Type B pancreatic cell (in vitro differentiated cells): Measurements from ENCODE around the gene IFI44. TPM values are rescaled to one million over a fixed set of nuclear protein-coding genes. Genes with fewer than 3 reads are reported as not detected.

Experiments used
- DNase-seq: peaks from one replicate; pipeline ENCODE4 v3.0.0; 2021; ENCODE audit warnings: mixed read lengths; ENCODE audit not compliant: unreplicated experiment; ENCODE audit errors: extremely low spot score
- H3K27ac Mint-ChIP-seq: 2 replicates; pipeline ENCODE4 v1.8.0; 2021; ENCODE audit warnings: mild to moderate bottlenecking, mixed read lengths
- H3K27me3 Mint-ChIP-seq: 2 replicates; pipeline ENCODE4 v1.8.0; 2021; ENCODE audit warnings: mixed read lengths
- H3K36me3 Mint-ChIP-seq: 2 replicates; pipeline ENCODE4 v1.8.0; 2021; ENCODE audit warnings: mixed read lengths
- H3K4me1 Mint-ChIP-seq: one replicate; pipeline ENCODE4 v1.8.0; 2021; ENCODE audit warnings: mixed read lengths; ENCODE audit not compliant: unreplicated experiment
- H3K4me3 Mint-ChIP-seq: 2 replicates; pipeline ENCODE4 v1.8.0; 2021; ENCODE audit warnings: mild to moderate bottlenecking, mixed read lengths
- H3K9me3 Mint-ChIP-seq: 2 replicates; pipeline ENCODE4 v1.8.0; 2021; ENCODE audit warnings: mixed read lengths
- total RNA-seq: library from RNA; stranded (reverse); gene quantifications from 2 replicates; pipeline ENCODE4 v1.2.1, GENCODE V29; 2021; ENCODE audit warnings: low replicate concordance
- TF ChIP-seq, protein P1 (sequence below): fragments of 200-600 bp; sonication (generic); conservative IDR thresholded peaks from 2 replicates; pipeline ENCODE4 v1.5.0; 2021; ENCODE audit warnings: antibody characterized with exemption, mild to moderate bottlenecking

Gene IFI44
- total RNA-seq, 1 donor from 2014 or later, result 4.8 TPM

DNA sequence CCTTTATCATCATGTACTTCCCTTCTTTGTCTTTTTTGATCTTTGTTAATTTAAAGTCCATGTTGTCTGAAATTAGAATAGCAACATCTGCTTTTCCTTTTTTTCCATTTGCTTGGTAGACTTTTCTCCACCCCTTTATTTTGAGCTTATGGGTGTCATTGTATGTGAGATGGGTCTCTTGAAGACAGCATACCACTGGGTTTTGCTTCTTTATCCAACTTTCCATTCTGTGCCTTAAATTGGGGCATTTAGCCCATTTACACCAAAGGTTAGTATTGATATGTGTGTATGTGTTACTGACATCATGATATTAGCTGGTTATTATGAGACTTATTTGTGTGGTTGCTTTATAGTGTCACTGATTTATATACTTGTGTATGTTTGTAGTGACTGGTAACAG is 50.2 kb downstream of the IFI44 start:
- H3K27me3 Mint-ChIP-seq, result no peaks in the 10 kb centered on the region
- TF ChIP-seq, protein P1, sequence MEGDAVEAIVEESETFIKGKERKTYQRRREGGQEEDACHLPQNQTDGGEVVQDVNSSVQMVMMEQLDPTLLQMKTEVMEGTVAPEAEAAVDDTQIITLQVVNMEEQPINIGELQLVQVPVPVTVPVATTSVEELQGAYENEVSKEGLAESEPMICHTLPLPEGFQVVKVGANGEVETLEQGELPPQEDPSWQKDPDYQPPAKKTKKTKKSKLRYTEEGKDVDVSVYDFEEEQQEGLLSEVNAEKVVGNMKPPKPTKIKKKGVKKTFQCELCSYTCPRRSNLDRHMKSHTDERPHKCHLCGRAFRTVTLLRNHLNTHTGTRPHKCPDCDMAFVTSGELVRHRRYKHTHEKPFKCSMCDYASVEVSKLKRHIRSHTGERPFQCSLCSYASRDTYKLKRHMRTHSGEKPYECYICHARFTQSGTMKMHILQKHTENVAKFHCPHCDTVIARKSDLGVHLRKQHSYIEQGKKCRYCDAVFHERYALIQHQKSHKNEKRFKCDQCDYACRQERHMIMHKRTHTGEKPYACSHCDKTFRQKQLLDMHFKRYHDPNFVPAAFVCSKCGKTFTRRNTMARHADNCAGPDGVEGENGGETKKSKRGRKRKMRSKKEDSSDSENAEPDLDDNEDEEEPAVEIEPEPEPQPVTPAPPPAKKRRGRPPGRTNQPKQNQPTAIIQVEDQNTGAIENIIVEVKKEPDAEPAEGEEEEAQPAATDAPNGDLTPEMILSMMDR, result no peak
- no peak overlapping the region for H3K27ac Mint-ChIP-seq
- H3K36me3 Mint-ChIP-seq, result no peaks in the 10 kb centered on the region
- no peak for DNase-seq
- no peak overlapping the region for H3K4me3 Mint-ChIP-seq
- H3K4me1 Mint-ChIP-seq, result no peaks in the 10 kb centered on the region
- peaks cover 18% of the 10 kb centered on the region for H3K9me3 Mint-ChIP-seq

DNA sequence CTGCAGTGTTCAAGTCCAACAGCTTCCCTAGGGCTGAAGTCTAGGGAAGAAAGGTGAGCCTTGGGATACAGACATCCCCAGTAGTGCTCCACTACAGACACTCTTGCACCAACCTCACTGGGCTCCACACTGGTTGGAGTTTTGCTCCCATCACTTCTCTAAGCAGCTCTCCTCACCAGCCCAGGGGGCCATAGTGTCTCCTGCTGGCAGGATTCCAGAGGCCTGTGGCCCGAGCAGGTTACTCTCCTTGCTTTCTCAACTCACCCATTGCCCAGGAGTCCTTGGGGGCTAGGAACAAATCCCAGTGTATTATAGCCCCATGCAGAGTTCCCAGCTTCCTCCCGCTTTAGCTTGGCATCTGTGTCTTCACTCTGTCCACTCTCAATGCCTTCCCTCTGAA is 52.8 kb downstream of the IFI44 start:
- no peak overlapping the region for H3K27ac Mint-ChIP-seq
- H3K27me3 Mint-ChIP-seq, result peaks cover 3% of the 10 kb centered on the region
- H3K4me1 Mint-ChIP-seq, result no peaks in the 10 kb centered on the region
- H3K4me3 Mint-ChIP-seq, result no peak overlapping the region
- TF ChIP-seq, protein P1, result no peak
- DNase-seq, result no peak
- H3K36me3 Mint-ChIP-seq, result no peaks in the 10 kb centered on the region
- peaks cover 9% of the 10 kb centered on the region for H3K9me3 Mint-ChIP-seq

DNA sequence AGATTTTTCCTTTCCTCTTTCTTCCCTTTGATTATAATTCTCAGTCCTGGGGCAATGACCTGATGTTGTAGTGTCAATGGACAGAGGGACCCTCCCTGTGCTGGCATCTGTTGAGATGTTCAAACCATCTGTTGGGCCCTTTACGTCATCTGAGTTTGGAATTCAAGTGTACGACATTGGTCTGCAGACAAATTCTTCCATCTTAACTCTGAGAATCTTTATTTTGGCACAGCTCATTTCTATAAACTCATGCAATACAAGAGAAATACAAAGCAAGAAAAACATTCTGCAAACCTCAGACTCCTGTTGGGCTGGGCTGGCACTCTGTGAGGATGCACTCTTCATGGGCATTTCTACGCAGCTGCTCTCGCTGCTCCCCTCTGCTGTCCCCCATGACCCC is 54.2 kb downstream of the IFI44 start:
- TF ChIP-seq, protein P1, result no peak
- H3K27me3 Mint-ChIP-seq, result peaks cover 3% of the 10 kb centered on the region
- H3K4me3 Mint-ChIP-seq, result no peak overlapping the region
- no peaks in the 10 kb centered on the region for H3K36me3 Mint-ChIP-seq
- no peak for DNase-seq
- H3K27ac Mint-ChIP-seq, result no peak overlapping the region
- H3K4me1 Mint-ChIP-seq, result no peaks in the 10 kb centered on the region
- H3K9me3 Mint-ChIP-seq, result peaks cover 6% of the 10 kb centered on the region

DNA sequence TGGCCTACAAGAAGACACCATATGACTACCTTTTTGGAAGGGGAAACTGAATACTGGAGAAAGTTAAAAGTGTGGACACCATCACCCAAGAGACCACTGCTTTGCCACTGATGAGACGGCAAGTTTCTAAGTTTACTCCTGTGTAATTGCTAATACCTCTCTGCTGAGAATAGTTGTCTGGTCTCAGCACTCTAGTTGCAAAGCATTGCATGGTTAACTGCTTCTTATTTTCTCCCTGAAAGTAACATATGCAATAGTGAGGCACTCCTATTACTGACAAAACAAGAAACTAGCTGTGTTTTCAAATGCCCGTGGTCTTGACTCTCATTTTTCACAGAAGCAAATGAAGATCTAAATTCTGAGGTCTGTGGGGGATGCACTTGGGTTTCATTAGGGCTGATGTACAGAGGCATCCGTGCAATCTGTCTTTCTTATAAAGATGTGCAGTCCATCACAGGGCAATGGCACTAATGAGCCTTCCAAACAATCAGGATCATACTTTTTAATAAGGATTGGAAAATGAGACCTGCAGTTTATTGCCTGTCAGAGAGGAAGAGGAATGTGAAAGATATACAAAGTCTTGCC is 62.9 kb downstream of the IFI44 start:
- peaks cover 23% of the 10 kb centered on the region for H3K4me1 Mint-ChIP-seq
- H3K27me3 Mint-ChIP-seq, result no peaks in the 10 kb centered on the region
- no peak overlapping the region for H3K27ac Mint-ChIP-seq
- no peak for DNase-seq
- no peaks in the 10 kb centered on the region for H3K9me3 Mint-ChIP-seq
- H3K4me3 Mint-ChIP-seq, result peak overlapping the region; percentile 24
- TF ChIP-seq, protein P1, result no peak
- no peaks in the 10 kb centered on the region for H3K36me3 Mint-ChIP-seq

DNA sequence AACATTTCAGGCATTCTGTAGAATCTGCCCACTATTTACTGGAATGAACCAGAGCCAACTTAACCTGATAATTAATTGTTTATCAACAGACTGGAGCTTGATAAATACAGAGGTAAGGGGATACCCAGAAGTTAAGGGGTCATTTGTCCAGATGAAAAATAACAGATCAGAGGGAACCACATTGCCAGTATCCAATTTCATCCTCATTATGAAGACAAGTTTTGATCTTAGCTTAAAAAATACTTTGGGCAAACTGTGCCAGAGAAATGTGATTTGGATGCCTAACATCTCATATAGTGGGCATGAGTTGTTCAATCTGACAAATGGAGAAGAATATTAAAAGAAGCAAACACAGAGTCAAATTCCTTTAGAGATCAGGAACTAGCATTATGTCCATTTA is 63.7 kb downstream of the IFI44 start:
- DNase-seq, result no peak
- no peak overlapping the region for H3K27ac Mint-ChIP-seq
- no peaks in the 10 kb centered on the region for H3K9me3 Mint-ChIP-seq
- H3K4me3 Mint-ChIP-seq, result no peak overlapping the region
- H3K27me3 Mint-ChIP-seq, result no peaks in the 10 kb centered on the region
- H3K4me1 Mint-ChIP-seq, result peaks cover 25% of the 10 kb centered on the region
- H3K36me3 Mint-ChIP-seq, result no peaks in the 10 kb centered on the region
- TF ChIP-seq, protein P1, result no peak

Other genes with a start within 250 kb of the IFI44 start
- 0.36 TPM in 1 of 2 replicates, not detected in the other for gene PTGFR, start 158.9 kb upstream of the IFI44 start, total RNA-seq
- gene IFI44L, start 29.4 kb upstream of the IFI44 start, total RNA-seq, result 7.7 and 12.3 TPM in 2 replicates